Measurements from ENCODE around the gene CYSTM1.

The CYSTM1 gene

GRCh38 chr5:140174465-140175366, at the start of gene CYSTM1:
CYSTM1 (plus strand) TSS chr5:140175188; CDS start chr5:140194466, 19,278 bp downstream.
- peak; percentile 93 for DNase-seq (ENCODE audit: low spot score)

- DNase-seq (ENCODE audit: low spot score): no peak
These were observed 49.4 kb upstream of the CYSTM1 start, which contains the start of gene IGIP for GRCh38 chr5:140125637-140126036. IGIP (plus strand) TSS chr5:140125937; CDS start chr5:140128477, 2,540 bp downstream.

- no peak for DNase-seq (ENCODE audit: low spot score)
These were observed 48.5 kb upstream of the CYSTM1 start for GRCh38 chr5:140126315-140127012.

- no peak for DNase-seq (ENCODE audit: low spot score)
These were observed 46.6 kb upstream of the CYSTM1 start for GRCh38 chr5:140128376-140128775.

- DNase-seq (ENCODE audit: low spot score): no peak
These were observed 43.8 kb upstream of the CYSTM1 start for GRCh38 chr5:140130949-140131733.

- DNase-seq (ENCODE audit: low spot score): peak; percentile 44
These were observed 43.0 kb upstream of the CYSTM1 start for GRCh38 chr5:140131967-140132409.

- DNase-seq (ENCODE audit: low spot score): no peak
These were observed 41.3 kb upstream of the CYSTM1 start for GRCh38 chr5:140133514-140134167.

GRCh38 chr5:140134277-140134935, 40.6 kb upstream of the CYSTM1 start:
- no peak for DNase-seq (ENCODE audit: low spot score)

GRCh38 chr5:140135127-140135526, 39.9 kb upstream of the CYSTM1 start:
- DNase-seq (ENCODE audit: low spot score): no peak

- no peak for DNase-seq (ENCODE audit: low spot score)
These were observed 38.4 kb upstream of the CYSTM1 start for GRCh38 chr5:140136624-140137023.

GRCh38 chr5:140140435-140140834, 34.6 kb upstream of the CYSTM1 start:
- DNase-seq (ENCODE audit: low spot score): no peak

- no peak for DNase-seq (ENCODE audit: low spot score)
These were observed 33.7 kb upstream of the CYSTM1 start for GRCh38 chr5:140141241-140141640.

GRCh38 chr5:140142246-140142645, 32.7 kb upstream of the CYSTM1 start:
- no peak for DNase-seq (ENCODE audit: low spot score)

- DNase-seq (ENCODE audit: low spot score): no peak
These were observed 32.1 kb upstream of the CYSTM1 start for GRCh38 chr5:140142856-140143255.

GRCh38 chr5:140143521-140144258, 31.3 kb upstream of the CYSTM1 start:
- DNase-seq (ENCODE audit: low spot score): no peak

- DNase-seq (ENCODE audit: low spot score): no peak
These were observed 29.7 kb upstream of the CYSTM1 start for GRCh38 chr5:140145256-140145655.

GRCh38 chr5:140145818-140146522, 29.0 kb upstream of the CYSTM1 start:
- peak; percentile 39 for DNase-seq (ENCODE audit: low spot score)

- no peak for DNase-seq (ENCODE audit: low spot score)
These were observed 28.5 kb upstream of the CYSTM1 start for GRCh38 chr5:140146523-140146842.

- DNase-seq (ENCODE audit: low spot score): no peak
These were observed 27.5 kb upstream of the CYSTM1 start for GRCh38 chr5:140147460-140147859.

- DNase-seq (ENCODE audit: low spot score): no peak
These were observed 26.5 kb upstream of the CYSTM1 start for GRCh38 chr5:140148508-140148907.
